Activated CD8-positive, alpha-beta memory T cell treated with anti-CD3 and anti-CD28 coated beads for 4 hours (primary cell): ENCODE data around the gene BSND.

ENCODE experiments used
- DNase-seq, 2 donors: peaks; one replicate each; pipeline ENCODE4 v3.0.0-alpha.2; 2020; ENCODE audit warnings: low read depth in 2 of 2

Gene BSND

DNA sequence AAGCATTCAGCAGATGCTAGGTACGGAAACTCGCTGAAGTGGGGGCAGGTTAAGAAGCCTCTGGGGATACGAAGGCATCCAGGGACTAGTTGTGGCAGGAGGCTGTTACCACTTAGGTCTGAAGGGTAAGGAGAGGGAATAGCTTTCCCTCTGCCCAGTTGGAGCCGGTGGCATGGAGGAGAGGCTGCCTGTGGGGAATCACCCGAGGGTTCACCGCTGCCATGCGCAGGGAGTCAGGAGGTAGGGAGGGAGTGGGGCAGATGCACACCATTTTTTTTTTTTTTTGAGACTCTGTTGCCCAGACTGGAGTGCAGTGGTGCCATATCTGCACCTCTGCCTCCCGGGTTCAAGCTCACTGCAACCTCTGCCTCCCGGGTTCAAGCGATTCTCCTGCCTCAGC, 46.7 kb downstream of the BSND start:
- DNase-seq: no peak

DNA sequence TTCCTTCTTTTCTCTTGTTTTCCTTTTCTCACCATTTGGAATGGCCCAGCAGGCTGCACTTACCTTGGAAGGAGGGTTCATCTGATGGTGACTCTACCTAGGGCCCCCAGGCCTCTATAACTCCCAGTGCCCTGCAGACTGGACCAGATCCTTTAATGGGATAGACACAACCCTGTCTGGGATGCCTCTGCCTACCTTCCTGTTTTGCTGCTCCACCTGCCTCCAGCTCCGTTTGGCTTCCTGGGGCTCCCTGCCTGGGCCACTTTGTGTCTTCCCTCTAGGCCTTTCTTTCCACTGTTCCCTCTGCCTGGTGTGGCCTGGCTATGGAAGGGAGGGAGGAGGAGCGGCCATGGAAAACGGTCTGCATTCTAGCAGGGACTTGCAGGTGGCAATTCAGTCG, 48.1 kb downstream of the BSND start:
- DNase-seq: no peak

DNA sequence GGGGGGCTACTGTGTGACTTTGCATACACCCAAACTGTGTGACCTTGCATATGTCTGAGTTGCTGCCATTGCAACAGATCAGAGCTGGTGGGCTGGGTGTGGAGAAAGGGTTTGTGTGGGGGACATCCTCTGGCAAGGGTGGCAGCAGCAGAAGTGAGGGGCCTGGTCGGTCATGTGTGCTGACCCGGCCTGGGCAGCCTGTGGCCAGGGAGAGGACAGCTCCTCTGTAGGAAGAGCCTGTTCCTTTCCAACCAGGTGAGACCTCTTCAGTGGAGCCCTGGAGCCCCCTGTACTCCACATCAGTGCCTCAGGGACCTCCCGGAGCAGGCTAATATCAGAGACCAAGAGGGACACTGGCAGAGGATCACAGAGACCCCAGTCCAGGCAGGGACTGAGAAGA, 48.9 kb downstream of the BSND start:
- DNase-seq: no peak

DNA sequence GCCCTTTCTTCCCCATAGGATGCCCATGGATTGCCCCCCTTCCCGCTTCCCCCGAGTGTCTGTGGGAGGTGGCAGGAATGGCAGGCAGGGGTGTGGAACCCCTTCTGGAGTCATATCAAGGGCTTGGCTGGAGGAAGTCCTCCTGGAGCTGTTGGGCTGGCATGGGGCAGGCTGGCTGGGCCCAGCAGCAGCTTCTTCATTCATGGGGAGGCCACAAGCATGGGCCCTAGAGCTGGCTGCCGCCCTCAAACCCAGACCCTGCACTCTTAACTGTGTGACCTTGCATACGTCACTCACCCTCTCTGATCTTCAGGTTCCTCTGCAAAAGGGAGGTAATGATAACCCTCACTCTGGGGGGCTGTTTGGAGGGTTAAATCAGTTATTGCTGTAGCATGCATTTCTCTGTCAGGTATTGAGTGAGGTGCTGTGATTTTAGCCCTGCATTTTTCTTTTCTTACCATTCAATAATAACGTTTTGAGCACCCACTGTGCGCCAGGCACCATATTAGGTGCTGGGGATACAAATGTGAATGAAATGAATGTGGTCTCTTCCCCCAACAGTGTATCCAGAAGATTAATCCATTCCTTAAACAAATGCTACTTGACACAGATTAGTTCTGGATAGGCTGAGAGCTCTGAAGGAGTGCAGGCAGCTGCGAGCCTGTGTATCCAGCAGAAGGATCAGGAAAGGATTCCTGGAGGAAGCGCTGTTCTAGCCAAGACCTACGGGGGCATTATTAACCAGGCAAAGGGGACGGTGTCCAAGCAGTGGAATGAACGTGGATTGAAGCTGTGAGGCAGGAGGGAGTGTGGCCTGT, 49.9 kb downstream of the BSND start:
- DNase-seq: no peak

DNA sequence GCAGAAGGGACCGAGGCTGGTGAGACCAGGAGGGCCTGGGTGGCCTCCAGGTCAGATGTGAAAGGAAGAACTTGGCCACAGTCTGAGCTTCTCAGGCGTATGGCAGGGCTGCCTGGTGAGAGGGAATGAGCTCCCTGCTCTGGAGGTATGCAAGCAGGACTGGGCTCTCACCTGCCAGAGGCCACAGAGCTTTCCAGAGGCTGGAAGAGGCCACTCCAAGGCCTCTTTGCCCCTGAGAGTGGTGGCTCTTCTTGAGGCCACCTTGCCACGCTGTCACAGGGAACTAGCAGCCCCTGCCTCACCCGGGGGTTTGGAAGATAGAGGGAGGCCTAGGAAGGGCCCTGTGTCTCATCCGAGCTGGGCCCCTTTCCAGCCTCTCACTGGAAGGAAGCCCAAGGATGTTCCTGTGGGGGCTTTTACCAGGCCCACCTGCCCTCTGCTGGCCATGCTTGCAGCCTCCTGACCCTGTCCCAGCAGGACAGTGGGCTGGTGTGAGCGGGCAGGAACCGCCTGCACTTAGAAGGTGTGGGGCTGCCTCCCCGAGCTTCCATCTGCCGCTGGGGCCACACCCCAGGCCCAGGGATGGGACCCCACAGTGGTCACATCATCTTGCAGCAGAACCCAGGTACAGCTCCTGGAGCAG, 50.7 kb downstream of the BSND start:
- DNase-seq: no peak

DNA sequence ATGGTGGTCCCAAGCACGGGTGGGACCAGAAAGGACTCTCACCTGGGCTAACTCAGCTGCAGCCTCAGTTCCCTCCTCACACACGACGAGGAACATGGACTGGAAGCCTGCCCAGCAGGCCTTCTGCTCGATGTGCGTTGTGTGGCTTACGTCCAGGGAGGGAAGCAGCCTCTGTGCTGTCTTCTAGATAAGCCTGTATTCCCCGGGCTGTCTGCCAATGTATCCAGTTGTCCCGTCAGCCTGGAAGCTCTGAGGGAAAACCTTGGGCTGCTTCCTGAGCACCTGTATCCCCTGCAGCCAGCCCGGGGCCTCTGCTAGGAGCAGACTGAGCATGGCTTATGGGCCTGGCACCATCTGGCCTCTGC, 51.2 kb downstream of the BSND start:
- DNase-seq: no peak

DNA sequence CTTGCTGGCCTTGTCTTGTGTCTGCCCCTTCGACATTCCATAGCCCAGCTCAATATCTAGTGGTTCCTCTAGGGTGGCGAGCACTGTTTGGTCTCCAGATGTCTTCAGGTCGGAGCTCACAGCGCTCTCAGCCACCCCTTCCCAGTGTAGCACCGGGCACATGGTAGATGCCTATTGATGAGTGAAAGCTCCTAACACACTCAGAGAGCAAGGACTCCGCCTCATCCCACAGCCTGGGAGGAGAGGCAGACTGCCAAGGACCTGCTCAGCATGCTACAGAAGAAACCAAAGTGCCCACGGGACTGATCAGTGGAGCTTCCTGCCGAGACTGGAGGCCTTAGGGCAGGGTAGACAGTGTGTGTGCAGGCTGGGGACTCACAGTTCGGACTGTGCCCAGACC, 51.5 kb downstream of the BSND start:
- no peak for DNase-seq

DNA sequence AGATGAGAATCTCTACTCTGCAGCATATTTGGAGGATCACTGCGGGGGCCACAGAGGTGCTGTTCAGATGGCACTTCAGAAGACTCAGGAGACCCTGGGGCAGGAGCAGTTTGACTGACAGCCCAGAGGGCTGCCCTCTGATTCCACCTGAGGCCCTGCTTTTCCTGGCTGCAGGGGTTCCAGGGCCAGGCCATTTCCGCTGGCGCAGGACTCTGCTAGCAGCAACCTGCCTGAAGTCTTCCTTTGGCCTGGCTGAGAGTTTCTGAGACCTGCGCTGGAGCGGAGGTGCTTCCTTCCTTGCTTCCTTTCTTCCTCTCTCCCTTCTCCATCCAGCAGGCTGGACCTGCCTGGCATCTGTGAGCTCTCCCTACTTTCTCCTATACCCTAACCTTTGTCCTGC, 52.4 kb downstream of the BSND start:
- DNase-seq: no peak

DNA sequence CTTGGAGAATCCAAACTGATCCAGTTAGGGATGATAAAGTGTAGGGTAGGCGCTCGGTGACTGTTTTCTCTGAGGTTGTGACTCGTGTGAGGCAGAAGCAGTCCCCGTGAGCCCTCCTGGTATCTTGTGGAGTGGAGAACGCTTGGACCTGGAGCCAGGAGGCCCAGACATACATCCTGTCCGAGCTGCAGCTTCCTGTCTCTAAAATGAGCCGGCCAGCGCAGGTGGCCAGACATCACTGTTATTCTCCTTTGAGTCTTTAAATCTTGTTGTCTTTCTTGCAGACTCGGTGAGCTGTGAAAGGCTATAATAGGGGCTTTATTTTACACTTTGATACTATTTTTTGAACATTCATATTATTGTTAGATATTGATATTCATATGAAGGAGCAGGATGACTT, 52.9 kb downstream of the BSND start:
- no peak for DNase-seq

DNA sequence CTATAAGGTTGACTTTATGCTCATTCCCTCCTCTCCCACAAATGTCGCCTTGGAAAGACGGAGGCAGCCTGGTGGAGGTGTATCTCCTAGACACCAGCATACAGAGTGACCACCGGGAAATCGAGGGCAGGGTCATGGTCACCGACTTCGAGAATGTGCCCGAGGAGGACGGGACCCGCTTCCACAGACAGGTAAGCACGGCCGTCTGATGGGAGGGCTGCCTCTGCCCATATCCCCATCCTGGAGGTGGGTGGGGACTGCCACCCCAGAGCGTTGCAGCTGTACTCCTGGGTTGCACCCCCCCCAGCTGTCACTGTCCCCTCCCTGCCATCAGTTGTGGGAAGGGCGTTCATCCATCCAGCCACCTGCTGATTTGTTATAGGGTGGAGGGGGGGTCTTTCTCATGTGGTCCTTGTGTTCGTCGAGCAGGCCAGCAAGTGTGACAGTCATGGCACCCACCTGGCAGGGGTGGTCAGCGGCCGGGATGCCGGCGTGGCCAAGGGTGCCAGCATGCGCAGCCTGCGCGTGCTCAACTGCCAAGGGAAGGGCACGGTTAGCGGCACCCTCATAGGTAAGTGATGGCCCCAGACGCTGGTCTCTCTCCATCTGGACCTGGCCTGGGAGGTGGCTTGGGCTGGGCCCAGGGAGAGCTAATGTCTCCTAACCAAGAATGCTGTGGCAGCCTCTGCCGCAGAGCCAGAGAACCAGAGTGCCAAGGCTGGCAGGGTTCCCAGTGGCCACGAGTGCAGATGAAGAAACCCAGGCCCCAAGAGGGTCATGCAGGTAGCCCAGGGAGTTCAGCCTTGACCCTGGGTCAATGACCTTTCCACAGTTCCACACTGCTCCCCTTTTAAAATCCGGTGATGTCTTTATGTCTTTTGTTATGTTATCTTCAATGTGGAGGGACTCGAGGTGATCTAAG, 53.7 kb downstream of the BSND start:
- DNase-seq: no peak

DNA sequence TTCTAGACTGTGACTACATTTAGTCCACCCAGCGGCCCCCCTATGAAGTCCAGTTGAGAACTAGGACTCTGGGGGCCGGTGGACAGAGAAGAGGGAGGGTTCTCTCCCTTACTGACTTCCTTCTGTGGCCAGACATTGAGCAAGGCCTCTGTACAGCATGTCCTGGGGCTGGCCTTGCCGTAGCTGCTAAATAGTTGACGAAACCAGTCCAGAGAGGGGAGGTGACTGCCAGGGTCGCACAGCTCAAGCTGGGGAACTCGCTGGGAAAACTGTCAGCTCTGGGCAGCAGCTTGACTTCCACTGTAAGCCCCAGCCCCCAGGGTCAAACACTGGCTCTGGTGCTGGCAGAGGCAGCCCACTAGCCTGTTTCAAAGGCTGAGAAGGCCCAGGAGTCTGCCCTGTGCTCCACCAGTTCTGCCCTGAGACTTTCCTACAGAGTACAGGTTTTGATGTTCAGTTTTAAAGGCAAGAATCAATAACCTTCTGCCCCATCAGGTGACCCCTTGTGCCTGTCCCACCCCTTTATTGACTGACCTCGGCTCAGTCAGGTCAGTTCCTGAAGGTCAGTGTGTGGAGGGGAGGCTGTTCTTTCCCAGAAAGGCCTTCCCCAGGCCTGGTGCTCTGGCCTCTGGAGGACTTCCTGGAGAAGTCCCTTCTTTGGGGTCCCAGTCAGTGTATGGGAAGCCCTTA, 54.7 kb downstream of the BSND start:
- DNase-seq: no peak

DNA sequence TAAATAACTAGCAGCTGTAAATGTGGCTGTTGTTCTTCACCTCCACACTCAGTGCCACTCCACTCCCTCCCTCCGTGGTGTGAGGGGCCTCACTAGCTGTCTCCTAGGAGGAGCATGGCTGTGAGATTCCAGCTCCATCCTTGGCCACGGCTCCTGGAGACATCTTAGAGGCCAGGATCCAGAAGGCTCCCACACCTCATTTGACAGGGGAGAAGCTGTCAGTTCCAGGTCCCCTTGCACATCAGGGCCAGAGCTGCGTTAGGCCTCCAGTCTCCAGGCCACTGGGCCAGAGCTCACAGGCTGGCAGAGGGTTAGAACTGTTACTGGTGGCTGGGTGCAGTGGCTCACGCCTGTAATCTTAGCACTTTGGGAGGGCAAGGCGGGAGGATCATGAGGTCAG, 55.7 kb downstream of the BSND start:
- DNase-seq: no peak

DNA sequence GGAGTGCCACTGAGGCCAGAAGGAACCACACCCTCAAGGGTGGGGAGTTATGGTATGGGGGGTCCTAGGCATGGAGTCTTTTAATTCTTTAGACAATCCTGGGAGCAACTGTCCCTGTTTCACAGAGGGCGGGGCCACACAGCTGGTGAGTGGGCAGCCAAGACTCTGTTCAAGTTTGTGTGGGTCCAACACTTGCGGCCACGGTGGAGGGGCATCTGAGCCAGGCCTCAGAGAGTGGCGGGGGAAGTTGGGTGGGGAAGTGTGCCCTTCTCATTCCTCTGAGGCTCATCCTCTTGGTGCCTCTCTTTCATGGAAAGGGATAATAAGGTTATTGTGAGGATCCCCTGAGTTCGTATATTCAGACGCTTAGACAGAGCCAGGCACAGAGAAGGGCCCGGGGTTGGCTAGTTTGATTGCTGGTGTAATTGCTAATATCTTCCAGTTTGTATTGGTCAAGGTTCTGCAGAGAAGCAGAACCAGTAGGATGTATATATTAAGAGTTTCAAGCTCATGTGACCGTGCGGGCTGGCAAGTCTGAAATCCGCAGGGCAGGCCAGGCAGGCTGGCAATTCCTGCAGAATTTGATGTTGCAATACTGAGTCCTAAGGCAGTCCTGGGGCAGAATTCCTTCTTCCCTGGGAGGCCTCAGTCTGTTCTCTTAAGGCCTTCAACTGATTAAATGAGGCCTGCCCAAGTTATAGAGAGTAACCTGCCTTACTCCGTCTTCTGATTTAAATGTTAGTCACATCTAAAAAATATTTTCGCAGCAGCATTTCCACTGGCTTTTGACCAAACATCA, 56.5 kb downstream of the BSND start:
- DNase-seq: no peak

DNA sequence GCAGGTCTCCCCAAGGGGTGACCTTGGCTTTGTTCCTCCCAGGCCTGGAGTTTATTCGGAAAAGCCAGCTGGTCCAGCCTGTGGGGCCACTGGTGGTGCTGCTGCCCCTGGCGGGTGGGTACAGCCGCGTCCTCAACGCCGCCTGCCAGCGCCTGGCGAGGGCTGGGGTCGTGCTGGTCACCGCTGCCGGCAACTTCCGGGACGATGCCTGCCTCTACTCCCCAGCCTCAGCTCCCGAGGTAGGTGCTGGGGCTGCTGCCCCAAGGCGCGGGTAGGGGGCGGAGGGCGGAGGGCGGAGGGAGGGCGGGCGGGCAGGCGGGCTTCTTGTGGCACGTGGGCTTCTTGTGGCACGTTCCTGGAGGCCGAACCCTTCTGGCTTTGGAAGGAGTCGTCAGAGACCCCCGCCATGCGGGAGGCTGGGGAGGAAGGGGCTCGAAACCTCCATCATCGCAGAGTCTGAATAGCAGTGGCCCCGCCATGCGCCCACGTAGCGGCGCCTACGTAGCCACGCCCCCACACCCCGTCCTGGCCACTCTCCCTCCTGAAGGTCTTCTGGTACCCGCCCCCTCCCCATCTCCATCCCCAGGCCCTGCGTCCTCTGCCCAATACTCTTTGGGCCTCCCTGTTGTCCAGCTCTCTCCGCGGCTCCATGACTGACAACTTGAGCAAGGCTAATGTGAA, 57.4 kb downstream of the BSND start:
- no peak for DNase-seq

DNA sequence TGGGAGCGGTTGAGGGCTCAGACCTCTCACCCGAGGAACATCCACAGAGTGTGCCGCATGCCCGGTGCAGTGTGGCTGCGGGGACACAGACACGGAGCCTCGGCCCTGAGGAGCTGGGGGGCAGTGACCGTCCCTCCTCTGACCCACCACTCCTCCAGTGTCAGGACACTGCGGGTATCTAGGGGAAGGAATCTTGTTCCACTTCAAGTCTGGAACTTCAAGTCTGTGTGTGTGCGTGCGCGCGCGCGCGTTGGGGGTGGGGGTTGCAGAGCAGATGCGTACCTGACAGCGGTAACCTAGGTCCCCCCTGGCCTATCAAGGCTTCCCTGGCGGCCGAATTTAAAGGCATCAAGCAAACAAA, 57.9 kb downstream of the BSND start:
- DNase-seq: no peak

DNA sequence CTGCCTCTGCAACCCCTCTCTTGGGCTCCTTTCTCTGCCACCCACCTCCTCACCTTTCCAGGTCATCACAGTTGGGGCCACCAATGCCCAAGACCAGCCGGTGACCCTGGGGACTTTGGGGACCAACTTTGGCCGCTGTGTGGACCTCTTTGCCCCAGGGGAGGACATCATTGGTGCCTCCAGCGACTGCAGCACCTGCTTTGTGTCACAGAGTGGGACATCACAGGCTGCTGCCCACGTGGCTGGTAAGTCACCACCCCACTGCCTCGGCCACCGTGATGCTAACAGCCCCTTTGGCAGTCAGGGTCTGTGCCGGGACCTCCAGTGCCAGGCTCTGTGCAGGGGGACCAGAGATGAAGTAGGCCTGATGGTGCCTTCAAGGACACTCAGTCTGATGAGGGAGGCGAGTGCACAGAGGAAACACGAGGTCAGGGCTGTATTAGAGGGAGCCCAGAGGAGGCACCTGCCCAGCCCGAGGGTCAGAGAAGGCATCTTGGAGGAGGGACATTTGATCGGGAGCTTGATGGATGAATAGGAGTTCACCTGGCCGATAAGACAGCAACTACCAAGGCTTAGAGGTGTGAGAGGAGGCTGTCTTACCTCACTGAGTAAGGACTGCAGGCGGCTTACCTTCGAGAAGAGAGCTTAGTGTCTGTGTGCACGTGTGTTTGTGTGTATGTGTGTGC, 58.7 kb downstream of the BSND start:
- no peak for DNase-seq

DNA sequence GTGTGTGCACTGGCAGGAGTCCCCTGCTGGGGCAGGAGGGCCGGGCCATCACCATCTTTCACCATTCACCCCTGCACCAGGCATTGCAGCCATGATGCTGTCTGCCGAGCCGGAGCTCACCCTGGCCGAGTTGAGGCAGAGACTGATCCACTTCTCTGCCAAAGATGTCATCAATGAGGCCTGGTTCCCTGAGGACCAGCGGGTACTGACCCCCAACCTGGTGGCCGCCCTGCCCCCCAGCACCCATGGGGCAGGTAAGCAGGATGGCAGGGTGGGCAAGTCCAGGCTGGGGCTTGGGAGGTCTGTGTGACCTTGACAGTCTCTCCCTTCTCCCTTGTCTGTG, 59.2 kb downstream of the BSND start:
- DNase-seq: no peak

DNA sequence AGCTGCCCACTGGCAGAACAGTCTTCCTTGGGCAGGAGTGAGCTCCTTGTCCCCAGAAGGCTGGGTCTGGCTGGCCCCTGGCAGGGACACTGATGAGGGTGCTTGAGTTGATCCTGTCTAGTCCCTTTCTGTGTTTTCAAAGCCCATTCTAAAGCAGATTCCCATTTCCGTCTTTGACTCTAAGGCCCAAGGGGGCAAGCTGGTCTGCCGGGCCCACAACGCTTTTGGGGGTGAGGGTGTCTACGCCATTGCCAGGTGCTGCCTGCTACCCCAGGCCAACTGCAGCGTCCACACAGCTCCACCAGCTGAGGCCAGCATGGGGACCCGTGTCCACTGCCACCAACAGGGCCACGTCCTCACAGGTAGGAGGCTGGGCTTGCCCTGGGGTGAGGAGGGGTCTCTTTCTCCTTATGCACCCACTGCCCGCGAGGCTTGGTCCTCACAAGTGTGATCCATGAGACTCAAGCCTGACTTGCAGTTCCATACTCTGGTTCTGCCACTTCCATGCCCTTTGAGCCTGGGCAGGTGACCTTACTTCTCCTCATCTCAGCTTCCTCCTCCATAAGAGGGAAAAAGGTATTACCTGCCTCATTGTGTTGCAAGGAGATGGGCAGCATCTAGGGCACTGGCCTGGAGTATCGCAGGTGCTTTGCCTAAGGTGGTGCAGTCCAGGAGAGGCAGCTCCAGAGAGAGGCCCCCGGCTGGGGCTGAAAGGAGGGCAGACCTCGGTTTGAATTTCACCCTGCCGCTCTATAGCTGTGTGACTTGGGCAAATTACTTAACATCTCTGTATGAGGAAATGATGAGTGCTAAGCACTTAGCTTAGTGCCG, 60.8 kb downstream of the BSND start:
- no peak for DNase-seq
